Stimulated activated CD4-positive, alpha-beta T cell treated with anti-CD3 and anti-CD28 coated beads, Interleukin-2, amount 100 ng/mL, for 48 hours (primary cell): Measurements from ENCODE around the gene KCTD21.
"Not testable (repeated sequence)": the region's sequence is repeated elsewhere in the genome, so short reads cannot be mapped to it uniquely, and the experiment has no call there.

Experiments used
- DNase-seq, 2 donors: peaks; one replicate each; pipeline ENCODE4 v3.0.0-alpha.2; 2020

Gene KCTD21

GRCh38 chr11:78188286-78189173 is at the start of gene KCTD21, which contains the start of gene USP35:
Gene KCTD21 (minus strand): TSS chr11:78188626. CDS start chr11:78174554, 14,072 bp downstream.
Gene USP35 (plus strand): TSS chr11:78188919. CDS start chr11:78196246, 7,327 bp downstream.
- DNase-seq: peak; percentile 87 to 89

- DNase-seq: no peak
Measured at GRCh38 chr11:78237293-78238046, 49.0 kb upstream of the KCTD21 start.

- no peak for DNase-seq
Measured at GRCh38 chr11:78234006-78234405, 45.6 kb upstream of the KCTD21 start.

- DNase-seq: not testable (repeated sequence)
Measured at GRCh38 chr11:78233046-78233445, 44.6 kb upstream of the KCTD21 start.

GRCh38 chr11:78231962-78232501 is 43.6 kb upstream of the KCTD21 start:
- DNase-seq: no peak

GRCh38 chr11:78230161-78230877 is 41.9 kb upstream of the KCTD21 start:
- DNase-seq: no peak

GRCh38 chr11:78229106-78229505 is 40.7 kb upstream of the KCTD21 start:
- no peak for DNase-seq

- no peak for DNase-seq
Measured at GRCh38 chr11:78228467-78228866, 40.0 kb upstream of the KCTD21 start.

GRCh38 chr11:78227921-78228320 is 39.5 kb upstream of the KCTD21 start:
- no peak for DNase-seq

- DNase-seq: no peak
Measured at GRCh38 chr11:78226684-78227680, 38.6 kb upstream of the KCTD21 start.

GRCh38 chr11:78224906-78225420 is 36.5 kb upstream of the KCTD21 start:
- DNase-seq: no peak

GRCh38 chr11:78224506-78224905 is 36.1 kb upstream of the KCTD21 start:
- DNase-seq: no peak

- no peak for DNase-seq
Measured at GRCh38 chr11:78223320-78223954, 35.0 kb upstream of the KCTD21 start.

GRCh38 chr11:78222726-78223125 is 34.3 kb upstream of the KCTD21 start:
- DNase-seq: not testable (repeated sequence)

GRCh38 chr11:78221396-78222315 is 33.2 kb upstream of the KCTD21 start:
- no peak for DNase-seq

GRCh38 chr11:78220218-78221157 is 32.1 kb upstream of the KCTD21 start:
- DNase-seq: no peak

- DNase-seq: no peak
Measured at GRCh38 chr11:78219493-78220217, 31.2 kb upstream of the KCTD21 start.
